Cardiac fibroblast (primary cell): Measurements from ENCODE around the gene NUDT16L1.

Experiments
- DNase-seq, 2 donors: peaks; one replicate each; pipeline versions ENCODE4 v3.0.0 to v3.0.0-alpha.2; 2010; ENCODE audit warnings: low read depth in 2 of 2
- H3K4me3 ChIP-seq, 2 donors: replicated peaks in 1 of 2; 1 replicate in 1 of 2; 2 replicates in 1 of 2; pipeline ENCODE4 v1.5.1; 2011; ENCODE audit warnings: low read depth in 2 of 2, low read length in 2 of 2, mild to moderate bottlenecking in 2 of 2, moderate library complexity in 1 of 2
- TF ChIP-seq, protein P1 (sequence below): IDR thresholded peaks from one replicate; pipeline ENCODE4 v1.5.1; 2011; ENCODE audit warnings: low read depth, mild to moderate bottlenecking, low read length, inconsistent platforms

Gene NUDT16L1

DNA sequence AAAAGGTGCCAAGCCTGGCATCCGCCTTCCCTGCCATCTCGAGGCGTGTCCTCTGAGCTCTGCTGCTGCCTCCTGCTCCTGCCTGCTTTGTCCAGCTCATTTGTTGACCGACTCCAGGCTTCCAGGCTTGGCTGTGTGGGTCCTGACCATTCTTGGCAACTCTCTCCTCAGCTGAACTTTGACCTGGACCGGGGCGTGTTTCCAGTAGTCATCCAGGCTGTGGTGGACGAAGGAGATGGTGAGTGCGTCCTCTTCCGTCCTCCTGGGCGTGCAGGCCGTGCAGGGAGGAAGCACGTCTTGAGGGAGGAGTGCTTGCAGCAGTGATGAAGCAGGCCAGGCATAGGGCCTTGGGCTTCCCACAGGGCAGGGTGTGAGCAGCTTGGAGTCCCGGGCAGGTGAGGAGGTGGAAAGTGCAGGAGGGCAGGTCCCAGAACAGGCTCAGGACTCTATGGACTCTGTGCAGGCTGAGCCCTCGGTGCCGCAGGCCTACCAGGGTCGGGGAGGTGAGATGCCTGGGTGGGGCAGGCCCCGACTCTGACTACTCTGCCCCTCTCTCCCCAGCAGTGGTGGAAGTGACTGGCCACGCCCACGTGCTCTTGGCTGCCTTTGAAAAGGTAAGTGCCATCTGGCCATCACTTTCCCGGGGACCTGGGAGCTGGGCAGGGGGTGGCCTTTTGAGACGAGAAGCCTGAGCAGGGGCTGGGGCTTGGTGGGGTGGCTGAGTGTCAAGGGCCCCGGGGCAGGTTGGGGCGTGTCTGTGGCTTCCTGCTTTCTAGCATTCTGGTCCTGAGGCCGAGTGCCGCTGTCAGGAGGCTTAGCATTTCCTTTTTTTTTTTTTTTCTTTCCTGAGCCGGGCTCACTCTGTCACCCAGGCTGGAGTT lies 28.6 kb upstream of the NUDT16L1 start:
- TF ChIP-seq, protein P1, sequence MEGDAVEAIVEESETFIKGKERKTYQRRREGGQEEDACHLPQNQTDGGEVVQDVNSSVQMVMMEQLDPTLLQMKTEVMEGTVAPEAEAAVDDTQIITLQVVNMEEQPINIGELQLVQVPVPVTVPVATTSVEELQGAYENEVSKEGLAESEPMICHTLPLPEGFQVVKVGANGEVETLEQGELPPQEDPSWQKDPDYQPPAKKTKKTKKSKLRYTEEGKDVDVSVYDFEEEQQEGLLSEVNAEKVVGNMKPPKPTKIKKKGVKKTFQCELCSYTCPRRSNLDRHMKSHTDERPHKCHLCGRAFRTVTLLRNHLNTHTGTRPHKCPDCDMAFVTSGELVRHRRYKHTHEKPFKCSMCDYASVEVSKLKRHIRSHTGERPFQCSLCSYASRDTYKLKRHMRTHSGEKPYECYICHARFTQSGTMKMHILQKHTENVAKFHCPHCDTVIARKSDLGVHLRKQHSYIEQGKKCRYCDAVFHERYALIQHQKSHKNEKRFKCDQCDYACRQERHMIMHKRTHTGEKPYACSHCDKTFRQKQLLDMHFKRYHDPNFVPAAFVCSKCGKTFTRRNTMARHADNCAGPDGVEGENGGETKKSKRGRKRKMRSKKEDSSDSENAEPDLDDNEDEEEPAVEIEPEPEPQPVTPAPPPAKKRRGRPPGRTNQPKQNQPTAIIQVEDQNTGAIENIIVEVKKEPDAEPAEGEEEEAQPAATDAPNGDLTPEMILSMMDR = no peak
- no peak overlapping the region for H3K4me3 ChIP-seq
- peak in 1 of 2 donors; percentile 57 for DNase-seq

DNA sequence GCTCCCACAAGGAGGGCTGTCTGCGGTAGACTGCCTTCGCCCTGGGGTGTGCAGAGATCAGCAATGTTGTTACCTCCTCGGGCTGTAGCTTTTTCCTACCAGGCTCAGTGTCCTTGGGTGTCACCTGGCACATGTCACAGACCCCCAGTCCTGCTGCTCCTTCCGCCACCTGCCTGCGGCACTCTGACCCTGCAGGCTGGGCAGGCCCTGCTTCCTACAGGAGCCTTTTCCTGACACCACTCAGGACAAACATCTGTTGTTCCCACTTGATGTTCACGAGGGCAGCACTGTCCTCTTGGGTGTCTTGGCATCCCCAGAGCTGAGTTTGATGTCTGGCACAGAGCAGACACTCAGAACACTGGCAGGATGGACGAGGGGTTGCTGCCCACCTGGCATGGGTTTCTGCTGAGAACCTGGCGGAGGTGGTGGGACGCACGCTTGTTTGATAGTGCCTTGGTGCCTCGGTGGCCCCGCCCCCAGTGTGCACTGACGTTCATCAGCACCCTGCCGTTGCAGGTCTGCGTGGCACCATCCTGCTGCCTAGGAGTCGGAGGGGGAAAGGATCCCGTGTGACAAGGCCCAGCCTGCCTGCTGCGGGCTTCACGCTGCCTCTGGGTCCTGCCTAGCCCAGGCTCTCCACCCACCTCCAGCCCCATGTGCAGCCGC lies 26.7 kb upstream of the NUDT16L1 start:
- no peak overlapping the region for H3K4me3 ChIP-seq
- TF ChIP-seq, protein P1 = no peak
- DNase-seq = no peak

DNA sequence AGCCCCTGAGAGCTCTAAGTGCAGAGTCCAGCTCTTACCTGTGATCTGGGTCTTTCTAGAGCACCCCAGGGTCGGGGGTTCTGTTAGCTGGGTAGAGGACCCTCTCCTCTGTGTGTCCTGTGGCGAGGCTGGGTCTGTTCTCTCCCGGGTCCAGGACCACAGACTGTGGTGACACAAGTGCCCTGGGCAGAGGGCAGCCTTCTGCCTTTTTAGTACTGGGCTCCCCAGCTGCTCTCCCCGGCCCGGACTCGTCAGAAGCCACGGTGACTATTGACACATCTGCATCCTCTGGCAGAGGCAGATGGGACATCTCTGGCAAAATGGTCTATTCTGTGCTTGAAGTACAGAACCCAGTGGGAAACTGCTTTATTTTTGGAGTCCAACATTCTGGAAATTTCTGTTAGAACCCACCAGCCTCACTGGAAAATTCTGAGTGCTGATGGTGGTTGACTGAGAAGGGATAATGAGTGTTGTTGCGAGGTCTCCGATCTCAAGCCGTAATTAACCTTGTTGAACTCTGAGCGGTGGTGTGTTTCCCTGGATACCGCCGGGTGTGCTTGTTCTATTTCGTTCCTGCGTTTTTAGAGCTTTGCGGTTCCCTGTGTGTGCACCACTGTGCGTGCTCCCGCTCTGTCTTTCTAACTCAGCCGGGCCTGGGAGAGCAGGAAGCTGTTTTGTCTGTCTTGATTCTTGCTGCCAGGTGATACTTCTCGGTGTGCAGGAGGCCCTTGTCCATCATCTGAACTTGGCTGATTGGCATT lies 26.0 kb upstream of the NUDT16L1 start:
- H3K4me3 ChIP-seq = no peak overlapping the region
- TF ChIP-seq, protein P1 = no peak

DNA sequence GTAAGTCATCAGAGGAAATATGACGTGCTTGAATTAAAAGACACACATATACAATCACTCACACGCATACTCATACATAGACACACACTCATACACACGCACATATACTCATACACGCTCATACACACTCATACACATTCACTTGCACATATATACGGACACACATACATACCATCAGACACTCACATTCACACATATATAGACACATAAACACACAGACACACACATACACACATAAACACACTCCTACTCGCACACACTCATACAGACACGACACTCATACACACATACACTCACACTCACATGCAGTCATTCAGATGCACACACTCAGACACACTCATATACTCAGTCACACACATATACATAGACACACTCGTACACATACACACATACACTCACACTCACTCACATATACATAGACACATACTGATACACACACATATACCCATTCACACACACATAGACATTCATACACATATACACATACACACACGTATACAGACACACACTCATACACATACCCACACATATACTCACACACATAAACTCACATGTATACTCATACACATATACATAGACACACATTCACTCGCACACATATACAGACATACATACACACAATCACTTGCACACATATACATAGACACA lies 24.9 kb upstream of the NUDT16L1 start:
- TF ChIP-seq, protein P1 = no peak
- no peak overlapping the region for H3K4me3 ChIP-seq
- DNase-seq = no peak

More for the DNA sequence above, 26.0 kb upstream of the NUDT16L1 start:
- DNase-seq = no peak

- TF ChIP-seq, protein P1 = no peak
- DNase-seq = no peak
- H3K4me3 ChIP-seq = no peak overlapping the region
These were observed 19.8 kb upstream of the NUDT16L1 start for GRCh38 chr16:4673387-4674046.

DNA sequence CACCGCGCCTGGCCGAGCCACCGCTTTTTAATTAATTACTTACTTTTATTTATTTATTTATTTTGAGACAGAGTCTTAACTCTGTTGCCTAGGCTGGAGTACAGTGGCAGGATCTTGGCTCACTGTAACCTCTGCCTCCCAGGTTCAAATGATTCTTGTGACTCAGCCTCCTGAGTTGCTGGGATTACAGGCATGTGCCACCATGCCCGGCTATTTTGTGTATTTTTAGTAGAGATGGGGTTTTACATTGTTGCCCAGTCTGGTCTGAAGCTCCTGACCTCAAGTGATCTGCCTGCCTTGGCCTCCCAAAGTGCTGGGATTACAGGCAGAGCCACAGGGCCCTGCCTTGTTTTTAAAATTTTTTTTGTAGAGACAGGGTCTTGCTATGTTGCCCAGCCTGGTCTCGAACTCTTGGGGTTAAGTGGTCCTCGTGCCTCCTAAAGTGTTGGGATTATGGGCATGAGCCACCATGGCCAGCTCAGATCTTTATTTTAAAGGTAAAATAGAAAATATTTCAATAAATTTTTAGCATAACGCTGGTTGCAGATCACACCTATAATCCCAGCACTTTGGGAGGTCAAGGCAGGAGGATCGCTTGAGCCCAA lies 18.3 kb upstream of the NUDT16L1 start:
- DNase-seq = no peak
- TF ChIP-seq, protein P1 = no peak
- no peak overlapping the region for H3K4me3 ChIP-seq
